OCI-LY1 (cell line): ENCODE data around the gene CTNND2.

Source experiments
- H2AFZ ChIP-seq: fragments of 200-600 bp; sonication (generic), shearing (Covaris generic); 2 replicates; pipeline ENCODE4 v1.6.0; 2014; ENCODE audit warnings: antibody characterized with exemption, mild to moderate bottlenecking, low read length
- H3F3A ChIP-seq: fragments of 200-600 bp; sonication (generic), shearing (Covaris generic); 2 replicates; pipeline ENCODE4 v1.6.0; 2014; ENCODE audit warnings: mild to moderate bottlenecking, antibody characterized with exemption, low read length, moderate library complexity; ENCODE audit not compliant: insufficient read depth
- H3K27ac ChIP-seq: fragments of 200-600 bp; sonication (generic); 2 replicates; pipeline ENCODE4 v1.5.1; 2014; ENCODE audit warnings: low read length, mixed run types, mild to moderate bottlenecking, low read depth; ENCODE audit not compliant: poor library complexity, severe bottlenecking
- H3K27me3 ChIP-seq: fragments of 200-600 bp; sonication (generic); 2 replicates; pipeline ENCODE4 v1.6.0; 2014; ENCODE audit warnings: antibody characterized with exemption, mild to moderate bottlenecking, low read length, moderate library complexity; ENCODE audit not compliant: insufficient read depth
- H3K36me3 ChIP-seq: fragments of 200-600 bp; sonication (generic); 2 replicates; pipeline ENCODE4 v1.6.1; 2014; ENCODE audit warnings: mild to moderate bottlenecking, antibody characterized with exemption, low read length, moderate library complexity, mixed read lengths; ENCODE audit not compliant: insufficient read depth
- H3K4me1 ChIP-seq: fragments of 200-600 bp; sonication (generic); 2 replicates; pipeline ENCODE4 v1.5.1; 2014; ENCODE audit warnings: mild to moderate bottlenecking, low read length, moderate library complexity; ENCODE audit not compliant: insufficient read depth, severe bottlenecking
- H3K4me2 ChIP-seq: fragments of 200-600 bp; sonication (generic), shearing (Covaris generic); 2 replicates; pipeline ENCODE4 v1.6.1; 2014; ENCODE audit warnings: low read length
- H3K4me3 ChIP-seq: fragments of 200-600 bp; sonication (generic); 2 replicates; pipeline ENCODE4 v1.5.1; 2014; ENCODE audit warnings: low read length, low read depth, mild to moderate bottlenecking, mixed read lengths; ENCODE audit not compliant: poor library complexity, severe bottlenecking
- H3K79me2 ChIP-seq: fragments of 200-600 bp; shearing (Covaris generic); 2 replicates; pipeline ENCODE4 v1.6.1; 2016; ENCODE audit warnings: mixed run types, low read length, mixed read lengths; ENCODE audit not compliant: insufficient read depth
- H3K9ac ChIP-seq: fragments of 200-600 bp; sonication (generic), shearing (Covaris generic); 2 replicates; pipeline ENCODE4 v1.6.1; 2014; ENCODE audit warnings: mild to moderate bottlenecking, low read length, mixed read lengths
- H3K9me2 ChIP-seq: fragments of 200-600 bp; sonication (generic), shearing (Covaris generic); 2 replicates; pipeline ENCODE4 v1.6.1; 2014; ENCODE audit warnings: low read depth, mild to moderate bottlenecking, low read length, mixed read lengths
- H3K9me3 ChIP-seq: fragments of 200-600 bp; shearing (Covaris generic); 2 replicates; pipeline ENCODE4 v1.6.1; 2014; ENCODE audit warnings: low read length, mixed read lengths
- H4K20me1 ChIP-seq: fragments of 200-600 bp; sonication (generic), shearing (Covaris generic); 2 replicates; pipeline ENCODE4 v1.6.0; 2016; ENCODE audit warnings: mild to moderate bottlenecking, low read length; ENCODE audit not compliant: insufficient read depth
- CTCF ChIP-seq: fragments of 200-600 bp; sonication (generic), shearing (Covaris generic); IDR thresholded peaks from 2 replicates; pipeline ENCODE4 v1.5.1; 2017; ENCODE audit warnings: mild to moderate bottlenecking, antibody characterized with exemption, low read length, moderate library complexity, mixed read lengths
- EZH2 ChIP-seq: fragments of 200-600 bp; sonication (generic), shearing (Covaris generic); IDR thresholded peaks from 2 replicates; pipeline ENCODE4 v1.8.0; 2017; ENCODE audit warnings: borderline replicate concordance, mixed run types, mild to moderate bottlenecking, antibody characterized with exemption, low read length, moderate library complexity, mixed read lengths

Gene CTNND2

GRCh38 chr5:11681796-11682195, 222.4 kb downstream of the CTNND2 start:
- Histone ChIP-seq H3K9ac (no peak overlapping the region), H4K20me1 (no peaks in the 10 kb centered on the region), H3F3A (no peaks in the 10 kb centered on the region), H3K36me3 (no peaks in the 10 kb centered on the region), H3K4me1 (no peaks in the 10 kb centered on the region), H3K4me2 (no peak overlapping the region), H3K27me3 (no peaks in the 10 kb centered on the region), H3K79me2 (no peaks in the 10 kb centered on the region), H3K27ac (no peak overlapping the region), H3K9me3 (no peaks in the 10 kb centered on the region), H2AFZ (no peak overlapping the region), H3K4me3 (no peak overlapping the region), H3K9me2 (no peaks in the 10 kb centered on the region)
- TF ChIP-seq CTCF, result no peak
- no peak for TF ChIP-seq EZH2

- Histone ChIP-seq H3K27ac (no peak overlapping the region), H3K9ac (no peak overlapping the region), H3F3A (no peaks in the 10 kb centered on the region), H3K9me2 (no peaks in the 10 kb centered on the region), H3K4me3 (no peak overlapping the region), H3K9me3 (no peaks in the 10 kb centered on the region), H4K20me1 (no peaks in the 10 kb centered on the region), H3K27me3 (no peaks in the 10 kb centered on the region), H3K4me2 (no peak overlapping the region), H3K79me2 (no peaks in the 10 kb centered on the region), H3K4me1 (no peaks in the 10 kb centered on the region), H2AFZ (no peak overlapping the region), H3K36me3 (no peaks in the 10 kb centered on the region)
- TF ChIP-seq CTCF, result no peak
- TF ChIP-seq EZH2, result no peak
These were observed 224.6 kb downstream of the CTNND2 start for GRCh38 chr5:11679676-11680075.

GRCh38 chr5:11675184-11675583, 229.1 kb downstream of the CTNND2 start:
- no peak overlapping the region for H3K4me2 ChIP-seq

More at GRCh38 chr5:11675184-11675583, 229.1 kb downstream of the CTNND2 start:
- no peak overlapping the region for H3K4me3 ChIP-seq
- no peak overlapping the region for H3K9ac ChIP-seq
- TF ChIP-seq CTCF (no peak), EZH2 (no peak)
- H3F3A ChIP-seq, result no peaks in the 10 kb centered on the region
- H4K20me1 ChIP-seq, result no peaks in the 10 kb centered on the region
- no peaks in the 10 kb centered on the region for H3K9me3 ChIP-seq
- H3K27me3 ChIP-seq, result no peaks in the 10 kb centered on the region
- H3K36me3 ChIP-seq, result no peaks in the 10 kb centered on the region
- no peak overlapping the region for H2AFZ ChIP-seq
- H3K79me2 ChIP-seq, result no peaks in the 10 kb centered on the region
- H3K4me1 ChIP-seq, result no peaks in the 10 kb centered on the region
- no peaks in the 10 kb centered on the region for H3K9me2 ChIP-seq
- no peak overlapping the region for H3K27ac ChIP-seq
